HG02970 (cell line): ENCODE measurements around the gene TNFRSF12A.

Experiments
- ATAC-seq: cut with Tn5 transposase; IDR thresholded peaks from one replicate; pipeline ENCODE4 v1.9.1; 2021; ENCODE audit warnings: mild to moderate bottlenecking, moderate library complexity, moderate number of reproducible peaks; ENCODE audit not compliant: unreplicated experiment, low FRiP score

TNFRSF12A gene

GRCh38 chr16:2985462-2985861 lies 34.7 kb upstream of the TNFRSF12A start:
- ATAC-seq, result no peak

GRCh38 chr16:2985893-2986355 lies 34.2 kb upstream of the TNFRSF12A start:
- ATAC-seq, result no peak

DNA sequence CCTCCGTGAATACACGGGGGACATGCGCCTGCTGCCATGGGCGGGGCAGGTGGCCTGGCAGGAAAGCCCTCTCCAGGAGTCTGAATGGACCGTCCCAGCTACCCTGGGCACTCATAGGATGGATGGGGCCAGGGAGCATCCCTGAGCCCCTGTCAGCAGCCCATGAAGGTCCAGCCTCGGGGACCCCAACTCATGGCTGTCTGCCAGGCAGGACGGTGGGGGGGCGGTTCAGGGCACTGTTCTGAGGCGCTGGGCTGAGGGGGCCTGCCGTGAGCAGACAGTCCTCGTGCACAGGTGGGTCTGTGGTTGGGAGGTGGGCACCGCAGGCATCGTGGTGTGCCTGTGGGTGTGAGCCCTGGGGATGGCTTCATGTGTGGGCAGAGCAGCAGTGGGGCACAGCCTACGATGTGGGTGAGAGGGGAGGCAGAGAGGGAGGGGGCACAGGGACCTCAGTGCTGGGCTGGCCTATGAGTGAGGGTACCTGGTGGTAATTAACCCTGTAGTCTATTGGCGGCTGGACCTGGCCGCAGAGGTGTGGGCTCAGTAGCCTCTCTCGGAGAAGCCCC lies 33.5 kb upstream of the TNFRSF12A start:
- ATAC-seq, result no peak

DNA sequence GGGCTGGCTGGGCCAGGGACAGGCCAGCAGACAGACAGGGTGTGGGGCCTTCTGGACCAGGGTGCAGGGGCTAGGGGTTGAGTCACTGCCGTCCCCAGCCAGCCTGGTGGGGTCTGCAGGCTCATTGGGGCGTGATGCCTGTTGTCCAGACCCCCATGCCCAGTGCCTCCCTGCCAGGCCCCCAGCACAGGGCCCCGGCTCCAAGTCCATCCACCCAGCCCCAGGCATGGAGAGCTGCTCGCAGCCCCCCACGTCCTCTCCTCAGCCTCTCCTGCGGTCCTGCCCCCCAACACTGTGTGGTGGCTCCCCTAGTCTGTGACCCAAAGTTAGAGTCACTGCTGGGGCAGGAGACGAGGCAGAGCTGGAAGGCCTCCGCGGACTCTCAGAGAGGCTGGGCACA lies 32.9 kb upstream of the TNFRSF12A start:
- ATAC-seq, result no peak

- no peak for ATAC-seq
Measured at GRCh38 chr16:2987833-2988232, 32.3 kb upstream of the TNFRSF12A start.

DNA sequence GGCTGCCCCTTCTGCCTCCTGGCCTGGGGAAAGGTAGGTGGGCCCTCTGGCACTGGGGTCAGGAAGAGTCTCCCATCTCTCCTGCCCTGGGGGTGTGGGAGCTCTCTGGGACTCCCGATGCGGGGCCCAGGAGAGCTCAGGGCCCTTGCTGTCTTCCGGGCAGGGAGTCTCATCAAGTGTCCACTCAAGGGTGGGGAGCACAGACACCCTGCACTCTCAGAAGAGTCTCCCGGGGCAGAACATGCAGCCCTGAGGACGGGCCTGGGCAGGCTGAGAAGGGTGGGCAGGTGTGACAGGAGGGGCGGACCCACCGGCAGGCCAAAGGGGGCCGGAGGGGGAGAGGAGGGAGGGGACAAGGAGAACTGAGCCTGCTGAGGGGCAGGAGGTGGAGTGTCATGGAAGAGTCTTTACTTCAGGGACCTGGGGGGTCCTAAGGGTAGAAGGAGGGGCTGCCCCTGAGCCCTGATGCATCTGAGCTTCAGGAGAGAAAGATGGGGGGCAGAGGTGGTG lies 31.5 kb upstream of the TNFRSF12A start:
- ATAC-seq, result no peak

- ATAC-seq, result no peak
Measured at GRCh38 chr16:2990891-2991290, 29.3 kb upstream of the TNFRSF12A start.

GRCh38 chr16:2991566-2992261 lies 28.5 kb upstream of the TNFRSF12A start:
- ATAC-seq, result no peak

DNA sequence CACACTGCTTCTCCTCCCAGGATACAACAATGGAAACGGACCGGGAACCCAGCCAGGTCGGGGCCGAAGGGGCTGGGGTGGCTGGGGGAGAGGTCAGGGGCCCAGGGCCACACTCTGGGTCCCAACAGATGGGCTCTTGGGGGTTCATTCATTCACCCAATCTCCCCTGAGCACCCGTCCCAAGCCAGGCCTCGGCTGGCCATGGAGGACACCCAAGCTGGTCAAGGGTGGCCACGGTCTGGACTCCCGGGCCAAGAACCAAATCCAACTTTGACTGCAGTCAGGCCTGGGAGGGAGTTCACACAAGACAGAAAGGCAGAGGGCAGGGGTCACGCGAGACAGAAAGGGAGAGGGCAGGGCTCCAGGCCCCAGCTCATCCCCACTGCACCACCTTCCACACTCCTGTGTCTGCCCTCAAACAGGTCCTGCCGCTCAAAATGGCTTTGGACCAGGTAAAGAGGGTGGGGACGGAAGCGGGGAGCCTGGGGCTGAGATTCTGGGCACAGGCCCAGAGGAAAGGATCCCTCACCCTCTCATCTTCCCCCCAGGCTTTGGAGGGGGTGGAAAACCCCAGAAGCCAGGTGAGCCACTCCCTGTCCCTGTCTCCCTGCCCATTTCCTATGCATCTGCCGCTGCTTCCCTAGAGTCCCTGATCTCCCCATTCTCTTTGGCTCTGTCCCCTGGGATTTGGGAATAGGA lies 27.6 kb upstream of the TNFRSF12A start:
- no peak for ATAC-seq

- no peak for ATAC-seq
Measured at GRCh38 chr16:2996298-2996697, 23.9 kb upstream of the TNFRSF12A start.

DNA sequence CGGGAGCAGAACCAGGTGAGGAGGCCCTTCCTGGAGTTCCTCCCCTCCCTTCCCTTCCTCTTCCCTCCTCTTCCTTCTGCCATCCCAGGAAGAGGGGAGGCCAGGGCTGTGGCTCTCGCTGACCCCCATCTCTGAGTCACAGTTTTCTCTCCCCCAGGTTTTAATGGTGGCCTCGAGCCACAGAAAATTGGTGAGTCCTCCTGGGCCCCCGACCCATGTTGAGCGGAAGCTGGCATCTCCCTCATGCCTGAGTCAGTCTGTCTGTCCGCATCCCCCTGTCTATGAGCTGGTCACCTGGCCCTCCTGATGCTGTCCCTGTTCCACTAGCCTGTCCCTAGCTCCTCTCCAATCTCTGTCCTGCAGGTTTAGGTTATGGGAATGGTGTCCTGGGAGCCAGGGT lies 20.2 kb upstream of the TNFRSF12A start:
- ATAC-seq, result no peak

- no peak for ATAC-seq
Measured at GRCh38 chr16:3000540-3000939, 19.6 kb upstream of the TNFRSF12A start.

DNA sequence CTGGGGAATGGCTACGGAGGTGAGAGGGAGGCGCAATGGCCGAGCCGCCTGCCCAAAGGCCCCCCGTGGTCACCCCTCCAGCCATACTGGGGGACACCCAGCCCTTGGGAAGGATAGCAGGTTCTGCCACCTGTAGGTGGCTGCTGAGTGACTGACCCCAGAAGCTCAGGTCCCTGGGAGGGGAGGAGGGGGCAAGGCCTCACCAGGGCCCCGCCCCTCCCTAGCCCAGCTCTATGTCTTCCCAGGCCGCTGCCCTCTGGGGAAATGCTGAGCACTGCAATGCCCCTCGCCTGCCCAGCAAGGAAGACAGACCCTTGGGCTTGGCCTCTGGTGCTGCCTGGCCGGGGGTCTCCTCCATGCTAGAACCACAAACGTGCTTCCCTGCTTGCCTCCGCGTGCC lies 18.9 kb upstream of the TNFRSF12A start:
- ATAC-seq, result no peak

- peak; percentile 94 for ATAC-seq
Measured at GRCh38 chr16:3003582-3004270, 16.4 kb upstream of the TNFRSF12A start.

DNA sequence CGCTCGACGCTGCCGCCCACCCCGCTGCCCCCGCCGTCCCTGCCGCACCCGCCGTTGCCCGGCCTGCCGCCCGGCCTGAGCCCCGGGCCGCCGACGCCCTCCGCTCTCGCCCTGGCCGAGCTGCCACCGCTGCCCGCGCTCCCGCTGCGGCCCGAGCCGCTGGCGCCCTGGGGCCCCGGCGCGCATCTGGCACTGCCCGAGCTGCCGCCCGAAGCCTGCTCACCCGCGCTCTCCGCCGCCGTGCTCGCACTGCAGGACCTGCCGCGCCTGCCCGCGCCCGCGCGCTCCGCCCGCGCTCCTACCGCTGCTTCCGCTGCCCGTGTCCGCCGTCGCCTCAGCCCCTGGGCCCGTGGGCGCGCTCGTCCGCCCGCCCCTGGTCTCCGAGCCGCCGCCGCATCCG lies 15.8 kb upstream of the TNFRSF12A start:
- ATAC-seq, result no peak

- no peak for ATAC-seq
Measured at GRCh38 chr16:3004781-3005284, 15.3 kb upstream of the TNFRSF12A start.

DNA sequence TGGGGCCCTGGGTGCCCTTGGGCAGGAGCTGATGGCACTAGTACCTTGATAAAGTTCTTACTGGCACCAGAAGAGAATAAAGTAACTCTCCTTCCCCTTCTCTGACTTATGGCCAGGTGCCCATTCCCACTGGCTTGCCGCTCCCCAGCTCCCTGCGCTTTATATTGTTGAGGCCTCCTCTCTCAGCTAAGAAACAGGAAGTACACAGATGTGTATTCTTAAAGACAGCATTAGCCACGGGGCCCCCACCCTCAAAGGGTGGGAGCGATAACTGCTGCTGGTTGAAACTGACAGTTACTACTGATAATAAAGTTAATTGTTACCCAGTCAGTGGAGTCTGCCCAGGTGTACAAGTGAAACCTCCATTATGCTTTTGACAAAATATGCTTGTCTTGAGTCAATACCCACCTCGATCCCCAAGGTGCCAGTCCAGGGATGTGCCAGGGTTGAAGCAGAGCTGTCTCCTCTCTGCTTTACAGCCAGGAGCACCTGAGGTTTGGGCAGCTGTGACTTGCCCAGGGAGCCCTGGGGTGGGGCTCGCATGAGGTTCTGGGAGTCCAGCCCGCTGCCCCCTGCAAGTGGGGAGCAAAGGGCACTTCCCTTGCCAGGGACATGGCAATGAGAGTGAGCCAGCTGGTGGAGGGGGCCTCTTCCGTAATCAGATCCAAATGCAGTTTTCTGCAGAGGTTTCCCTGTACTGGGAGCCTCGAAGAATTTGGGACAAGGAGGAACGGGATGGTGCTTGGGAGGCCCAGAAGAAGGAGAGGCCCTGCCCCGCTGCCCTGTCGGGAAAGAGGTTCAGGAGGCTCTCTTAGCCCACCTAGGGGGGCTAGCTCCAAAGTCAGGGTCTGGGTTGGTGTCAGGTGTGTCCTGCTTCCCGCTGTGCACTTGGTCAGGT lies 12.9 kb upstream of the TNFRSF12A start:
- ATAC-seq, result no peak

GRCh38 chr16:3007957-3008689 lies 12.0 kb upstream of the TNFRSF12A start:
- no peak for ATAC-seq

- ATAC-seq, result no peak
Measured at GRCh38 chr16:3008690-3009037, 11.5 kb upstream of the TNFRSF12A start.
